GM12878 (cell line): ENCODE measurements around the gene MGAT4C. TPM values are rescaled to one million over a fixed set of nuclear protein-coding genes. Genes with fewer than 3 reads are reported as not detected.

ENCODE experiments used
- ATAC-seq: fragments of 200-7000 bp; cut with Tn5 transposase; 3 replicates; pipeline ENCODE4 v1.9.1; 2020; ENCODE audit warnings: mild to moderate bottlenecking, moderate library complexity
- BruUV-seq: library from RNA; stranded (reverse); fragments of 400-500 nt; replicated peaks from 2 replicates; lab custom pipeline; 2021; lab: Mats Ljungman, UMichigan
- CTCF ChIA-PET: fragments of 300-600 bp; sonication (Branson Sonifier 250); formaldehyde crosslinking; extraction: SDS; loops from one replicate; lab custom pipeline; 2021; ENCODE audit warnings: inconsistent platforms; lab: Yijun Ruan, JAX
- POLR2A ChIA-PET: fragments of 350-600 bp; formaldehyde crosslinking; extraction: SDS; loops from one replicate; lab custom pipeline; 2021; ENCODE audit warnings: inconsistent platforms; lab: Charles Lee
- RAD21 ChIA-PET: fragments of 300-600 bp; sonication (Branson Sonifier 250); formaldehyde crosslinking; loops from one replicate; lab custom pipeline; 2023; ENCODE audit warnings: antibody characterized with exemption; ENCODE audit not compliant: unreplicated experiment; lab: Charles Lee
- SMC1A ChIA-PET: fragments of 300-600 bp; sonication (Branson Sonifier 250); formaldehyde crosslinking; loops from one replicate; lab custom pipeline; 2023; ENCODE audit not compliant: unreplicated experiment, uncharacterized antibody; lab: Charles Lee
- DNase-seq: peaks from one replicate; pipeline ENCODE4 v3.0.0-alpha.2; 2011; ENCODE audit warnings: low read depth, low spot score
- FAIRE-seq: peaks from 3 replicates; lab custom pipeline; 2011; peaks lifted over from hg19 to GRCh38; lab: Jason Lieb, UNC
- H2AFZ ChIP-seq: 2 replicates; pipeline ENCODE4 v1.6.0; 2011; ENCODE audit warnings: low read depth, low read length, control low read depth; ENCODE audit not compliant: control insufficient read depth
- H3K27ac ChIP-seq: 2 replicates; pipeline ENCODE4 v1.5.1; 2011; ENCODE audit warnings: control low read depth; ENCODE audit not compliant: control insufficient read depth, insufficient read depth
- H3K27me3 ChIP-seq, 2 experiments: replicated peaks in 1 of 2; 2 replicates each; pipeline versions ENCODE4 v1.6.0 to v1.6.1; 2011; ENCODE audit warnings: low read length in 1 of 2; ENCODE audit not compliant: control insufficient read depth in 2 of 2, insufficient read depth in 2 of 2
- H3K36me3 ChIP-seq, 2 experiments: 2 replicates each; pipeline ENCODE4 v1.5.1; 2011; ENCODE audit warnings: low read length in 1 of 2; ENCODE audit not compliant: control insufficient read depth in 2 of 2, insufficient read depth in 2 of 2
- H3K4me1 ChIP-seq: 2 replicates; pipeline ENCODE4 v1.6.1; 2011; ENCODE audit warnings: mild to moderate bottlenecking, low read length, moderate library complexity, mixed read lengths; ENCODE audit not compliant: control insufficient read depth, insufficient read depth
- H3K4me2 ChIP-seq: 2 replicates; pipeline ENCODE4 v1.6.0; 2011; ENCODE audit warnings: control low read depth; ENCODE audit not compliant: control insufficient read depth, insufficient read depth
- H3K4me3 ChIP-seq: fragments of 200-600 bp; sonication (generic); 2 replicates; pipeline ENCODE4 v1.5.1; 2016
- H3K79me2 ChIP-seq: 2 replicates; pipeline ENCODE4 v1.6.0; 2011; ENCODE audit warnings: low read length; ENCODE audit not compliant: control insufficient read depth, insufficient read depth
- H3K9ac ChIP-seq: 2 replicates; pipeline ENCODE4 v1.8.0; 2011; ENCODE audit warnings: low read length, control low read depth, mixed read lengths; ENCODE audit not compliant: control insufficient read depth, insufficient read depth
- H3K9me3 ChIP-seq: replicated peaks from 3 replicates; pipeline ENCODE4 v1.5.1; 2011; ENCODE audit warnings: mild to moderate bottlenecking, low read length; ENCODE audit not compliant: control insufficient read depth, insufficient read depth
- H4K20me1 ChIP-seq: 2 replicates; pipeline ENCODE4 v1.6.0; 2011; ENCODE audit not compliant: control insufficient read depth, insufficient read depth
- GABPA ChIP-seq: IDR thresholded peaks from 2 replicates; pipeline ENCODE4 v1.6.1; 2014; ENCODE audit warnings: antibody characterized with exemption, low read depth, mild to moderate bottlenecking, inconsistent platforms
- GATAD2B ChIP-seq: fragments of 450-650 bp; conservative IDR thresholded peaks from 2 replicates; pipeline ENCODE4 v1.6.1; 2017; ENCODE audit warnings: low read depth, mild to moderate bottlenecking, moderate library complexity
- HDAC6 ChIP-seq: fragments of 200-600 bp; sonication (generic); IDR thresholded peaks from one replicate; pipeline ENCODE4 v1.8.0; 2017; ENCODE audit warnings: antibody characterized with exemption; ENCODE audit not compliant: unreplicated experiment
- HDGF ChIP-seq: fragments of 450-650 bp; IDR thresholded peaks from 2 replicates; pipeline ENCODE4 v1.6.1; 2016; ENCODE audit warnings: antibody characterized with exemption
- JUNB ChIP-seq: IDR thresholded peaks from 2 replicates; pipeline ENCODE4 v1.6.1; 2016; ENCODE audit warnings: antibody characterized with exemption, mild to moderate bottlenecking
- MTA3 ChIP-seq: IDR thresholded peaks from 2 replicates; pipeline ENCODE4 v1.6.1; 2012; ENCODE audit warnings: low read length, inconsistent platforms, borderline replicate concordance
- NBN ChIP-seq: fragments of 450-650 bp; IDR thresholded peaks from 2 replicates; pipeline ENCODE4 v1.6.1; 2016
- RBBP5 ChIP-seq: fragments of 200-600 bp; sonication (generic); conservative IDR thresholded peaks from 2 replicates; pipeline ENCODE4 v1.6.1; 2016
- RELA ChIP-seq: fragments of 450-650 bp; IDR thresholded peaks from 2 replicates; pipeline ENCODE4 v1.8.0; 2014; ENCODE audit warnings: borderline replicate concordance; ENCODE audit not compliant: partially characterized antibody
- SP1 ChIP-seq: IDR thresholded peaks from one replicate; pipeline ENCODE4 v1.6.1; 2011; ENCODE audit warnings: low read depth, low read length
- SREBF1 ChIP-seq: IDR thresholded peaks from 2 replicates; pipeline ENCODE4 v1.6.1; 2012; ENCODE audit warnings: mild to moderate bottlenecking, low read length
- SREBF2 ChIP-seq: IDR thresholded peaks from 2 replicates; pipeline ENCODE4 v1.6.1; 2012; ENCODE audit warnings: mild to moderate bottlenecking, low read length
- STAT1 ChIP-seq: fragments of 450-650 bp; conservative IDR thresholded peaks from 2 replicates; pipeline ENCODE4 v1.6.1; 2014; ENCODE audit warnings: antibody characterized with exemption, mild to moderate bottlenecking
- TBL1XR1 ChIP-seq: IDR thresholded peaks from 2 replicates; pipeline ENCODE4 v1.6.1; 2012; ENCODE audit warnings: low read depth, low read length, improper control_type of control experiment
- TCF7 ChIP-seq: IDR thresholded peaks from 2 replicates; pipeline ENCODE4 v1.6.1; 2014; ENCODE audit warnings: antibody characterized with exemption, borderline replicate concordance
- YY1 ChIP-seq: IDR thresholded peaks from 2 replicates; pipeline ENCODE4 v1.6.1; 2011; ENCODE audit warnings: low read depth, mild to moderate bottlenecking, low read length
- ZNF24 ChIP-seq: fragments of 450-650 bp; IDR thresholded peaks from 2 replicates; pipeline ENCODE4 v1.6.1; 2017; ENCODE audit warnings: antibody characterized with exemption, mild to moderate bottlenecking
- WGBS: methylation state at CpG from one replicate; pipeline ENCODE4 v1.1.6; 2016; ENCODE audit warnings: low lambda C conversion rate; ENCODE audit not compliant: insufficient replicate concordance, insufficient coverage; ENCODE audit errors: missing lambda C conversion rate; 5-methylcytosine and 5-hydroxymethylcytosine counted together
- in situ Hi-C: fragments of 300-500 bp; cut with MboI; formaldehyde crosslinking; loops from 9 replicates; pipeline ENCODE4 v1.14.3; 2018; ENCODE audit warnings: mixed read lengths
- intact Hi-C: fragments of 100-400 bp; cut with micrococcal nuclease; formaldehyde crosslinking; loops from one replicate; pipeline ENCODE4 v1.14.2; 2022; ENCODE audit not compliant: unreplicated experiment
- polyA plus RNA-seq, 11 experiments: library from polyadenylated mRNA; depleted of rRNA in 4 of 11; unstranded in 6 of 11; stranded (reverse) in 5 of 11; fragments of >200 nt; fragmentation: Nextera tagmentation in 4 of 11; fragmentation: Illumina TruSeq in 1 of 11; extraction: Ambion mirVana in 4 of 11; extraction: Trizol in 1 of 11; gene quantifications; 1 replicate in 1 of 11; 2 replicates in 10 of 11; pipeline versions ENCODE4 v1.2.1 to v1.2.3, GENCODE V29; 2011 to 2016; ENCODE audit warnings: inconsistent platforms in 2 of 11, missing spikeins in 2 of 11, low read depth in 1 of 11
- total RNA-seq, 4 experiments: library from RNA; depleted of rRNA in 3 of 4; stranded (reverse); fragments of >200 nt in 3 of 4; fragmentation: Illumina TruSeq in 1 of 4; extraction: Trizol in 1 of 4; gene quantifications; 2 replicates each; pipeline versions ENCODE4 v1.2.1 to v1.2.3, GENCODE V29; 2013 to 2021
- TF ChIP-seq, protein P1 (sequence below): IDR thresholded peaks from 2 replicates; pipeline ENCODE4 v1.6.1; 2011; ENCODE audit warnings: borderline replicate concordance, low read depth, mild to moderate bottlenecking, moderate library complexity, low read length; ENCODE audit not compliant: insufficient read depth, poor library complexity, severe bottlenecking

Gene MGAT4C
- total and polyA plus RNA-seq, 10 of the 15 experiments (the other 5 are each of a cell fraction or from before 2014, with no cell fraction given): not detected

DNA sequence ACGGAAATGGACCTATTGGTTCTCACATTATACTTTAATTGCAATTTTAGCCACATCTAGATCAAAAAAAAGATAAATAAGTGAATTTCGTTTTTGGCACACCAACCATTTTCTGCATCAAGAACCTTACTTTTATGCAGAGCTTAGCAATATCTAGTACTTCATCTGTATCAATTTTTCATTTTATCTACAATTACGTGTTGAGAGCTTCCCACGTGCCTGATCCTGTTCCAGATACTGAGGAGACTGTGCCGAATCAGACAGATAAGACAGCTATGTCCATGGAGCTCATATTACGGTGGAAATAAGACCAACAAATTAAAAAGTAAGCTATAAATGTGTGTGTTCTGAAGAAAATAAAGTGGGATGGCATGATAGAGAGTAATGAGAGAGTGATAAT lies 101.6 kb downstream of the MGAT4C start:
- no peak overlapping the region for H3K27ac ChIP-seq
- no peaks in the 10 kb centered on the region for H3K9me3 ChIP-seq
- H4K20me1 ChIP-seq: no peaks in the 10 kb centered on the region
- POLR2A ChIA-PET: no interaction called here
- CTCF ChIA-PET: interaction anchor here (0.7 kb wide), 1 partner anchor 31 kb away, joined by 3 read pairs; no protein-coding TSS in a partner anchor
- SMC1A ChIA-PET: interaction anchor here (0.5 kb wide), 1 partner anchor 136 kb away, joined by 4 read pairs; no protein-coding TSS in a partner anchor
- H3K27me3 ChIP-seq: no peaks in the 10 kb centered on the region
- no peak for FAIRE-seq
- no TSS peak for BruUV-seq
- under 1% methylated on average over 6 of the region's 6 CpGs for WGBS
- TF ChIP-seq TCF7: no peak
- no peak for TF ChIP-seq NBN
- no peak for TF ChIP-seq RELA
- TF ChIP-seq STAT1: no peak
- TF ChIP-seq, protein P1, sequence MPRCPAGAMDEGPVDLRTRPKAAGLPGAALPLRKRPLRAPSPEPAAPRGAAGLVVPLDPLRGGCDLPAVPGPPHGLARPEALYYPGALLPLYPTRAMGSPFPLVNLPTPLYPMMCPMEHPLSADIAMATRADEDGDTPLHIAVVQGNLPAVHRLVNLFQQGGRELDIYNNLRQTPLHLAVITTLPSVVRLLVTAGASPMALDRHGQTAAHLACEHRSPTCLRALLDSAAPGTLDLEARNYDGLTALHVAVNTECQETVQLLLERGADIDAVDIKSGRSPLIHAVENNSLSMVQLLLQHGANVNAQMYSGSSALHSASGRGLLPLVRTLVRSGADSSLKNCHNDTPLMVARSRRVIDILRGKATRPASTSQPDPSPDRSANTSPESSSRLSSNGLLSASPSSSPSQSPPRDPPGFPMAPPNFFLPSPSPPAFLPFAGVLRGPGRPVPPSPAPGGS: no peak
- TF ChIP-seq JUNB: no peak
- no peak for TF ChIP-seq SREBF2
- no peak overlapping the region for H3K4me3 ChIP-seq
- no peaks in the 10 kb centered on the region for H3K79me2 ChIP-seq
- H2AFZ ChIP-seq: no peak overlapping the region
- intact Hi-C loops: no loop called here
- in situ Hi-C loops: no loop called here
- RAD21 ChIA-PET: no interaction called here
- no peak overlapping the region for H3K9ac ChIP-seq
- ATAC-seq: no peak
- no peaks in the 10 kb centered on the region for H3K4me1 ChIP-seq
- no peak for DNase-seq
- H3K36me3 ChIP-seq: no peaks in the 10 kb centered on the region
- no peak overlapping the region for H3K4me2 ChIP-seq

DNA sequence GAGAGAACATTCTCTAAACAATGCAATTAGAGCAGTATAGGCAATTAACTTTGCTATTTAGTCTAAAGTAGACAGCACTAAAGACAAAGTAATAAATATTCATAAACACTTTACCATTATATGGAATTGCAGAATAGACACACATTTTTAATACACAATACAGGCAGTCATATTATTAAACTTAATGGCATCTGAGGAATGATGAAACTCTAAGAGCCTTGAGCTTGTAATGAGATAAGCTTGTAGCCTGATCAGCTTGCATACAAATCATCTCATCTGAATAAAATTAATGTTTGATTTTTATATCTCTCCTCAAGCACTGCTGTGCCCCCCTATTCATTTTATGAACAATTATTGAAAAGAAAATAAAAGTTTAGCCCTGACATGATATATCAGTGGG lies 107.6 kb downstream of the MGAT4C start:
- no peak for ATAC-seq
- Histone ChIP-seq H2AFZ (no peak overlapping the region), H3K36me3 (no peaks in the 10 kb centered on the region), H3K9ac (no peak overlapping the region), H3K4me2 (no peak overlapping the region), H3K27ac (no peak overlapping the region), H3K9me3 (no peaks in the 10 kb centered on the region), H3K4me1 (no peaks in the 10 kb centered on the region), H3K79me2 (no peaks in the 10 kb centered on the region), H3K27me3 (no peaks in the 10 kb centered on the region), H3K4me3 (no peak overlapping the region), H4K20me1 (no peaks in the 10 kb centered on the region)
- ChIA-PET SMC1A (no interaction called here), POLR2A (no interaction called here), RAD21 (no interaction called here), CTCF (no interaction called here)
- in situ Hi-C loops (no loop called here), intact Hi-C loops (no loop called here)
- BruUV-seq: no TSS peak
- no peak for FAIRE-seq
- no peak for DNase-seq
- TF ChIP-seq MTA3 (no peak), GATAD2B (no peak), TBL1XR1 (no peak), GABPA (no peak), STAT1 (no peak), SP1 (no peak), SREBF1 (no peak), YY1 (no peak), HDGF (no peak), HDAC6 (no peak), ZNF24 (no peak), RBBP5 (no peak)
